B cell (primary cell): ENCODE results near the gene CD81. TPM values are rescaled to one million over a fixed set of nuclear protein-coding genes. Genes with fewer than 3 reads are reported as not detected.

Source experiments
- ATAC-seq: fragments of 200-7000 bp; cut with Tn5 transposase; one replicate; pipeline ENCODE4 v1.10.0; 2021; ENCODE audit warnings: low read depth, mild to moderate bottlenecking, moderate number of reproducible peaks, moderate library complexity
- CTCF ChIA-PET: fragments of 350-600 bp; sonication (Branson Sonifier 250); formaldehyde crosslinking; loops from one replicate; lab custom pipeline; 2021; ENCODE audit warnings: antibody characterized with exemption, inconsistent platforms; lab: Charles Lee
- POLR2A ChIA-PET: fragments of 350-600 bp; sonication (Branson Sonifier 250); formaldehyde crosslinking; loops from one replicate; lab custom pipeline; 2021; ENCODE audit warnings: antibody characterized with exemption; lab: Charles Lee
- DNase-seq: peaks from one replicate; pipeline ENCODE4 v3.0.0; 2013
- H2AFZ ChIP-seq: 2 replicates; pipeline ENCODE4 v1.6.1; 2012; ENCODE audit warnings: mild to moderate bottlenecking, low read depth, low read length; ENCODE audit not compliant: insufficient read depth, poor library complexity, severe bottlenecking
- H3K27ac ChIP-seq, 2 donors: 1 replicate in 1 of 2; 2 replicates in 1 of 2; pipeline ENCODE4 v1.5.1; 2012 to 2013; ENCODE audit warnings: low read length in 2 of 2, mild to moderate bottlenecking in 2 of 2, moderate library complexity in 1 of 2
- H3K27me3 ChIP-seq, 4 experiments: fragments of 200-600 bp in 1 of 4; sonication (generic) in 1 of 4; replicated peaks in 1 of 4; 1 replicate in 2 of 4; 2 replicates in 2 of 4; pipeline versions ENCODE4 v1.6.1 to v1.7.0; 2013 to 2016; ENCODE audit warnings: low read length in 3 of 4, mild to moderate bottlenecking in 2 of 4, mixed read lengths in 1 of 4, moderate library complexity in 1 of 4; ENCODE audit not compliant: insufficient read depth in 4 of 4, control insufficient read depth in 3 of 4; ENCODE audit errors: control extremely low read depth in 1 of 4
- H3K36me3 ChIP-seq, 2 experiments: replicated peaks in 1 of 2; 1 replicate in 1 of 2; 2 replicates in 1 of 2; pipeline versions ENCODE4 v1.6.1 to v1.7.1; 2013; ENCODE audit warnings: low read length in 1 of 2; ENCODE audit not compliant: insufficient read depth in 2 of 2, control insufficient read depth in 1 of 2; ENCODE audit errors: control extremely low read depth in 1 of 2, extremely low read depth in 1 of 2
- H3K4me1 ChIP-seq, 2 donors: fragments of 200-600 bp in 1 of 2; sonication (generic) in 1 of 2; 1 replicate in 1 of 2; 2 replicates in 1 of 2; pipeline versions ENCODE4 v1.5.1 to v1.6.1; 2013 to 2017; ENCODE audit warnings: low read length in 2 of 2; ENCODE audit not compliant: control insufficient read depth in 2 of 2, insufficient read depth in 2 of 2
- H3K4me2 ChIP-seq: replicated peaks from 2 replicates; pipeline ENCODE3; 2012; ENCODE audit warnings: mild to moderate bottlenecking, low read depth, low read length; ENCODE audit not compliant: poor library complexity, severe bottlenecking
- H3K4me3 ChIP-seq, 5 experiments: fragments of 200-600 bp in 1 of 5; sonication (generic) in 1 of 5; 1 replicate in 3 of 5; 2 replicates in 2 of 5; pipeline versions ENCODE4 v1.5.1 to v1.7.0; 2011 to 2016; ENCODE audit warnings: low read length in 4 of 5, mild to moderate bottlenecking in 4 of 5, low read depth in 2 of 5, control low read depth in 1 of 5, moderate library complexity in 1 of 5; ENCODE audit not compliant: insufficient read depth in 1 of 5; ENCODE audit errors: control extremely low read depth in 1 of 5, extremely low read depth in 1 of 5
- H3K79me2 ChIP-seq: fragments of 200-600 bp; sonication (generic); one replicate; pipeline ENCODE4 v1.6.0; 2016; ENCODE audit warnings: low read length; ENCODE audit not compliant: control insufficient read depth, insufficient read depth
- H3K9ac ChIP-seq: fragments of 200-600 bp; sonication (generic); 2 replicates; pipeline ENCODE4 v1.6.1; 2017; ENCODE audit warnings: mild to moderate bottlenecking, low read length, moderate library complexity
- H3K9me3 ChIP-seq, 3 donors: one replicate each; pipeline versions ENCODE4 v1.6.1 to v1.7.1; 2013; ENCODE audit warnings: low read length in 2 of 3; ENCODE audit not compliant: control insufficient read depth in 2 of 3, insufficient read depth in 1 of 3; ENCODE audit errors: control extremely low read depth in 1 of 3
- H4K20me1 ChIP-seq: 2 replicates; pipeline ENCODE4 v1.6.0; 2012; ENCODE audit warnings: mild to moderate bottlenecking, low read length; ENCODE audit not compliant: insufficient read depth, control insufficient read depth, poor library complexity, severe bottlenecking
- H3K27ac Mint-ChIP-seq: one replicate; pipeline ENCODE4 v1.8.0; 2021; ENCODE audit warnings: mixed read lengths
- H3K27me3 Mint-ChIP-seq: one replicate; pipeline ENCODE4 v1.8.0; 2021; ENCODE audit warnings: mixed read lengths
- H3K4me1 Mint-ChIP-seq: one replicate; pipeline ENCODE4 v1.8.0; 2021; ENCODE audit warnings: mixed read lengths
- H3K4me3 Mint-ChIP-seq: one replicate; pipeline ENCODE4 v1.8.0; 2021; ENCODE audit warnings: mixed read lengths
- H3K9me3 Mint-ChIP-seq: one replicate; pipeline ENCODE4 v1.8.0; 2022; ENCODE audit warnings: mixed read lengths; ENCODE audit not compliant: insufficient read depth
- CTCF ChIP-seq: fragments of 200-600 bp; IDR thresholded peaks from one replicate; pipeline ENCODE4 v1.8.0; 2022; ENCODE audit warnings: antibody characterized with exemption, mild to moderate bottlenecking
- EZH2 ChIP-seq: IDR thresholded peaks from 2 replicates; pipeline ENCODE4 v1.6.1; 2012; ENCODE audit warnings: borderline replicate concordance, low read depth, mild to moderate bottlenecking, moderate library complexity, low read length; ENCODE audit not compliant: insufficient read depth, poor library complexity, severe bottlenecking
- WGBS: methylation state at CpG from one replicate; pipeline ENCODE4 v1.1.5; 2013; ENCODE audit warnings: missing lambda C conversion rate; ENCODE audit not compliant: insufficient coverage; 5-methylcytosine and 5-hydroxymethylcytosine counted together
- intact Hi-C: fragments of 100-400 bp; cut with micrococcal nuclease; formaldehyde crosslinking; loops from one replicate; pipeline ENCODE4 v1.10.0; 2022
- polyA plus RNA-seq: library from polyadenylated mRNA; depleted of rRNA; stranded (reverse); fragments of >200 nt; gene quantifications from 2 replicates; pipeline ENCODE4 v1.2.3, GENCODE V29; 2012
- total RNA-seq, 2 donors: library from RNA; stranded (reverse); fragments of 120-200 nt in 1 of 2; gene quantifications; 1 replicate in 1 of 2; 2 replicates in 1 of 2; pipeline versions ENCODE4 v1.2.3 to v1.2.4, GENCODE V29; 2013 to 2022

The CD81 gene
- total and polyA plus RNA-seq, 2 donors (not counting 1 experiment from before 2014, with no cell fraction given): 253 to 361 TPM

- Mint-ChIP-seq H3K27ac (no peak overlapping the region), H3K4me3 (no peak overlapping the region), H3K9me3 (no peaks in the 10 kb centered on the region), H3K27me3 (no peaks in the 10 kb centered on the region), H3K4me1 (peaks cover 3% of the 10 kb centered on the region)
- Histone ChIP-seq H3K36me3 (no peaks in the 10 kb centered on the region), H3K79me2 (no peaks in the 10 kb centered on the region), H3K9me3 (peaks cover 0 to 2% (median 0%) of the 10 kb centered on the region in 3 donors), H3K27ac (no peak overlapping the region), H3K27me3 (peaks cover 0 to 3% (median 0%) of the 10 kb centered on the region in 4 experiments), H3K4me2 (no peak overlapping the region), H3K4me1 (peaks cover 5 to 15% of the 10 kb centered on the region in 2 donors), H2AFZ (no peak overlapping the region), H3K9ac (no peak overlapping the region), H3K4me3 (no peak overlapping the region), H4K20me1 (no peaks in the 10 kb centered on the region)
- 89% methylated on average over 19 of the region's 26 CpGs for WGBS
- TF ChIP-seq EZH2: no peak
- no peak for TF ChIP-seq CTCF
- intact Hi-C loops: no loop called here
- ATAC-seq: no peak
- ChIA-PET CTCF (interaction anchor here (0.7 to 11.1 kb wide), 4 partner anchors 110 to 226 kb away, joined by 3 to 583 read pairs (median 110); partner anchors contain the start of genes C11orf21 and TSPAN32), POLR2A (interaction anchor here (0.6 kb wide), 1 partner anchor 469 kb away, joined by 7 read pairs; no protein-coding TSS in a partner anchor)
- DNase-seq: no peak
Measured at GRCh38 chr11:2423157-2424025, 46.3 kb downstream of the CD81 start.
